Panc1 (cell line): Measurements from ENCODE around the gene PRKCA. TPM values are rescaled to one million over a fixed set of nuclear protein-coding genes. Genes with fewer than 3 reads are reported as not detected.

ENCODE experiments used
- ATAC-seq: fragments of 200-7000 bp; cut with Tn5 transposase; 2 replicates; pipeline ENCODE4 v1.9.1; 2020; ENCODE audit warnings: mild to moderate bottlenecking, moderate library complexity
- BruUV-seq: library from RNA; stranded (reverse); fragments of 400-500 nt; replicated peaks from 2 replicates; lab custom pipeline; 2021; lab: Mats Ljungman, UMichigan
- CTCF ChIA-PET: fragments of 300-600 bp; sonication (Branson Sonifier 250); formaldehyde crosslinking; loops from one replicate; lab custom pipeline; 2022; ENCODE audit warnings: antibody characterized with exemption; lab: Charles Lee
- POLR2A ChIA-PET: fragments of 300-600 bp; sonication (Branson Sonifier 250); formaldehyde crosslinking; loops from one replicate; lab custom pipeline; 2022; ENCODE audit warnings: antibody characterized with exemption; lab: Charles Lee
- DNase-seq: peaks from one replicate; pipeline ENCODE4 v3.0.0-alpha.2; 2010; ENCODE audit warnings: low read depth, low spot score
- H3K27ac ChIP-seq: 2 replicates; pipeline ENCODE4 v1.5.1; 2011; ENCODE audit warnings: mild to moderate bottlenecking, low read length, inconsistent platforms
- H3K27me3 ChIP-seq: fragments of 200-500 bp; sonication (Bioruptor generic); 2 replicates; pipeline ENCODE4 v1.6.0; 2014; ENCODE audit warnings: low read length, inconsistent platforms; ENCODE audit not compliant: control insufficient read depth, insufficient read depth
- H3K36me3 ChIP-seq: fragments of 200-500 bp; sonication (Bioruptor generic); 2 replicates; pipeline ENCODE4 v1.5.1; 2014; ENCODE audit warnings: inconsistent platforms, mild to moderate bottlenecking, low read length, moderate library complexity; ENCODE audit not compliant: control insufficient read depth, insufficient read depth
- H3K4me1 ChIP-seq: 2 replicates; pipeline ENCODE4 v1.5.1; 2011; ENCODE audit warnings: inconsistent platforms, mild to moderate bottlenecking, low read length, moderate library complexity; ENCODE audit not compliant: control insufficient read depth, insufficient read depth
- H3K4me3 ChIP-seq, 2 experiments: 2 replicates each; pipeline ENCODE4 v1.5.1; 2011 to 2012; ENCODE audit warnings: low read depth in 2 of 2, low read length in 2 of 2, mild to moderate bottlenecking in 2 of 2, inconsistent platforms in 1 of 2, moderate library complexity in 1 of 2
- H3K9me3 ChIP-seq: fragments of 200-500 bp; sonication (Bioruptor generic); 2 replicates; pipeline ENCODE4 v1.5.1; 2014; ENCODE audit warnings: low read depth, mild to moderate bottlenecking, inconsistent platforms, low read length, moderate library complexity; ENCODE audit not compliant: control insufficient read depth, insufficient read depth
- POLR2AphosphoS5 ChIP-seq: IDR thresholded peaks from 2 replicates; pipeline ENCODE4 v1.6.1; 2012; ENCODE audit warnings: mild to moderate bottlenecking, low read depth, low read length, moderate library complexity
- REST ChIP-seq, 2 experiments: IDR thresholded peaks; 2 replicates each; pipeline ENCODE4 v1.6.1; 2011 to 2012; ENCODE audit warnings: low read depth in 2 of 2, control low read depth in 1 of 2, low read length in 1 of 2, mild to moderate bottlenecking in 1 of 2, moderate library complexity in 1 of 2; ENCODE audit not compliant: insufficient read depth in 1 of 2
- SIN3A ChIP-seq: IDR thresholded peaks from 2 replicates; pipeline ENCODE4 v1.6.1; 2012; ENCODE audit warnings: low read depth, mild to moderate bottlenecking, low read length, moderate library complexity, borderline replicate concordance; ENCODE audit not compliant: insufficient read depth
- TCF7L2 ChIP-seq: IDR thresholded peaks from 2 replicates; pipeline ENCODE4 v1.6.1; 2011; ENCODE audit warnings: mild to moderate bottlenecking, low read depth, low read length, inconsistent platforms
- in situ Hi-C: cut with HindIII; loops from 2 replicates; pipeline ENCODE4 v1.10.0; 2016; ENCODE audit warnings: low sequenced_read_pairs, low pct_unique_long_range_greater_than_20kb
- intact Hi-C: fragments of 100-400 bp; cut with micrococcal nuclease; formaldehyde crosslinking; loops from one replicate; pipeline ENCODE4 v1.10.0; 2022; ENCODE audit not compliant: unreplicated experiment
- total RNA-seq: library from RNA; stranded (reverse); gene quantifications from one replicate; pipeline ENCODE4 v1.2.1, GENCODE V29; 2021; ENCODE audit not compliant: unreplicated experiment
- TF ChIP-seq, protein P1 (sequence below): fragments of 450-650 bp; IDR thresholded peaks from 2 replicates; pipeline ENCODE4 v1.5.1; 2017; ENCODE audit warnings: mild to moderate bottlenecking

Gene PRKCA
- total RNA-seq, 1 experiment from 2014 or later: 53.0 TPM

- H3K9me3 ChIP-seq: no peaks in the 10 kb centered on the region
- BruUV-seq: no TSS peak
- no peaks in the 10 kb centered on the region for H3K27me3 ChIP-seq
- H3K4me1 ChIP-seq: peaks cover 16% of the 10 kb centered on the region
- DNase-seq (no peak), ATAC-seq (no peak)
- in situ Hi-C loops (no loop called here), intact Hi-C loops (no loop called here)
- ChIA-PET POLR2A (no interaction called here), CTCF (no interaction called here)
- H3K27ac ChIP-seq: no peak overlapping the region
- no peaks in the 10 kb centered on the region for H3K36me3 ChIP-seq
- H3K4me3 ChIP-seq: no peak overlapping the region
- TF ChIP-seq POLR2AphosphoS5: no peak
- TF ChIP-seq TCF7L2: no peak
- TF ChIP-seq REST (IDR thresholded peaks at IDR 0.05; ENCODE audit: insufficient read depth in 1 of 2, low read depth in 2 of 2, low read length in 1 of 2): no peak
- TF ChIP-seq SIN3A: no peak
- TF ChIP-seq, protein P1, sequence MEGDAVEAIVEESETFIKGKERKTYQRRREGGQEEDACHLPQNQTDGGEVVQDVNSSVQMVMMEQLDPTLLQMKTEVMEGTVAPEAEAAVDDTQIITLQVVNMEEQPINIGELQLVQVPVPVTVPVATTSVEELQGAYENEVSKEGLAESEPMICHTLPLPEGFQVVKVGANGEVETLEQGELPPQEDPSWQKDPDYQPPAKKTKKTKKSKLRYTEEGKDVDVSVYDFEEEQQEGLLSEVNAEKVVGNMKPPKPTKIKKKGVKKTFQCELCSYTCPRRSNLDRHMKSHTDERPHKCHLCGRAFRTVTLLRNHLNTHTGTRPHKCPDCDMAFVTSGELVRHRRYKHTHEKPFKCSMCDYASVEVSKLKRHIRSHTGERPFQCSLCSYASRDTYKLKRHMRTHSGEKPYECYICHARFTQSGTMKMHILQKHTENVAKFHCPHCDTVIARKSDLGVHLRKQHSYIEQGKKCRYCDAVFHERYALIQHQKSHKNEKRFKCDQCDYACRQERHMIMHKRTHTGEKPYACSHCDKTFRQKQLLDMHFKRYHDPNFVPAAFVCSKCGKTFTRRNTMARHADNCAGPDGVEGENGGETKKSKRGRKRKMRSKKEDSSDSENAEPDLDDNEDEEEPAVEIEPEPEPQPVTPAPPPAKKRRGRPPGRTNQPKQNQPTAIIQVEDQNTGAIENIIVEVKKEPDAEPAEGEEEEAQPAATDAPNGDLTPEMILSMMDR: no peak
These were observed 193.9 kb downstream of the PRKCA start for GRCh38 chr17:66496306-66496705.

DNA sequence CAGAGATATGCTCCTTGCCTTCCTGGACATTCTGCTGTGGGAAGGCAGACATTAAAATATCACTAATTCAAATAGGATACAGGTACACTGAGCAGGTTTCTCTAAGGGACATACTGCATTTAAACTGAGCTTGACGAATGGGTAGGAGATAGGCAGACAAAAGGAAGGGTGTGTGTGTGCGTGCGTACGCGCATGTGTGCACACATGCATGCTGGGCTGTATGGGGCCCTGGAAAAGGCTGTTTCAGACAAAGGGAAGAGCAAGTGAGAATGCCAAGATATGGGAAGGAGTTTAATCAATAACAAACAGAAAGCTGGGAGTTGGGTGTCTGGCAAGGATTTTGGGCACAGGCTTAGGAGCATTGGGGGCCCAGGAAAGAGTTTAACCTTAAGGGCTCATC lies 196.2 kb downstream of the PRKCA start:
- H3K27me3 ChIP-seq: no peaks in the 10 kb centered on the region
- BruUV-seq: no TSS peak
- intact Hi-C loops (no loop called here), in situ Hi-C loops (no loop called here)
- no peak for TF ChIP-seq POLR2AphosphoS5
- TF ChIP-seq SIN3A: no peak
- no peak for TF ChIP-seq TCF7L2
- no peak for TF ChIP-seq REST (IDR thresholded peaks at IDR 0.05; ENCODE audit: insufficient read depth in 1 of 2, low read depth in 2 of 2, low read length in 1 of 2)
- TF ChIP-seq, protein P1: no peak
- no peaks in the 10 kb centered on the region for H3K9me3 ChIP-seq
- no peak overlapping the region for H3K4me3 ChIP-seq
- no peaks in the 10 kb centered on the region for H3K36me3 ChIP-seq
- peaks cover 23% of the 10 kb centered on the region for H3K4me1 ChIP-seq
- DNase-seq (no peak), ATAC-seq (no peak)
- ChIA-PET CTCF (interaction anchor here (0.6 kb wide), 1 partner anchor 797 kb away, joined by 3 read pairs; no protein-coding TSS in a partner anchor), POLR2A (interaction anchor here (0.6 kb wide), 1 partner anchor 307 kb away, joined by 4 read pairs; no protein-coding TSS in a partner anchor)
- H3K27ac ChIP-seq: no peak overlapping the region
